Measurements from ENCODE around the gene GLRX3. TPM values are rescaled to one million over a fixed set of nuclear protein-coding genes. Genes with fewer than 3 reads are reported as not detected.
"Not testable (repeated sequence)": the region's sequence is repeated elsewhere in the genome, so short reads cannot be mapped to it uniquely, and the experiment has no call there.

The GLRX3 gene
- 10 to 100 TPM; 53.9 to 76.9 (median 56.3) TPM for total RNA-seq
- 100 to 1,000 TPM in 2 of 3 donors, 10 to 100 TPM in 1; 97.4 to 249 (median 188) TPM for polyA plus RNA-seq
- long read RNA-seq, donor 1, transcript GLRX3-201 (11 exons, 1,302 nt) = major isoform, 37 of 44 reads
- long read RNA-seq, donor 1, partial matches to known transcripts = 2 of 44 reads
- long read RNA-seq, donor 1, other reads (novel, unspliced or antisense) = 5 of 44 reads
- long read RNA-seq, donor 2, transcript GLRX3-201 (11 exons, 1,302 nt) = major isoform, 43 of 69 reads
- long read RNA-seq, donor 2, transcript GLRX3-202 (12 exons, 3,827 nt) = minor isoform, 5 of 69 reads
- long read RNA-seq, donor 2, partial matches to known transcripts = 4 of 69 reads
- long read RNA-seq, donor 2, other reads (novel, unspliced or antisense) = 17 of 69 reads

- Histone ChIP-seq H3K4me1 (peaks cover 35% of the 10 kb centered on the region), H3K27me3 (ENCODE audit: insufficient read depth in 3 of 3, low read length in 2 of 3) (peaks cover 0 to 7% (median 0%) of the 10 kb centered on the region in 3 donors), H3K9me3 (no peaks in the 10 kb centered on the region), H3K36me3 (ENCODE audit: insufficient read depth in 1 of 2, low read depth in 1 of 2) (no peaks in the 10 kb centered on the region), H3K4me3 (peak within 1 kb of the TSS; percentile 100), H3K27ac (peak within 1 kb of the TSS; percentile 91)
- peak; percentile 92 to 93 for DNase-seq
- peak; percentile 96 to 97 (median 96) for ATAC-seq
- WGBS, 3 donors = 0 to 1% (median 1%) methylated on average over 68 to 96 of the region's 96 CpGs
- no peak for TF ChIP-seq CTCF (IDR thresholded peaks at IDR 0.05)
- intact Hi-C loops (cut with DNase I) = loop anchor here in 1 of 2 donors (10.0 kb wide), 1 partner anchor 252 kb away; no protein-coding TSS in a partner anchor
Observed at GRCh38 chr10:130136226-130137089, at the start of gene GLRX3. GLRX3 (plus strand) TSS chr10:130136391; CDS start chr10:130136421, 30 bp downstream.

DNA sequence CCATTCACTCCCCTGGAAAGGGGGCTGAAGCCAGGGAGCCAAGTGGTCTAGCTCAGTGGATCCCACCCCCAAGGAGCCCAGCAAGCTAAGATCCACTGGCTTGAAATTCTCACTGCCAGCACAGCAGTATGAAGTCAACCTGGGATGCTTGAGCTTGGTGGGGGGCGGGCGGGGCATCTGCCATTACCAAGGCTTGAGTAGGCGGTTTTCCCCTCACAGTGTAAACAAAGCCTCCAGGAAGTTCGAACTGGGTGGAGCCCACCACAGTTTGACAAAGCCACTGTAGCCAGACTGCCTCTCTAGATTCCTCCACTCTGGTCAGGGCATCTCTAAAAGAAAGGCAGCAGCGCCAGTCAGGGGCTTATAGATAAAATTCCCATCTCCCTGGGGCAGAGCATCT is 45.6 kb upstream of the GLRX3 start:
- H3K27ac ChIP-seq; DNase-seq; H3K4me1 ChIP-seq; H3K4me3 ChIP-seq; H3K36me3 ChIP-seq (ENCODE audit: insufficient read depth in 1 of 2, low read depth in 1 of 2); ATAC-seq; intact Hi-C loops (cut with DNase I); H3K27me3 ChIP-seq (ENCODE audit: insufficient read depth in 3 of 3, low read length in 2 of 3); H3K9me3 ChIP-seq: not testable (repeated sequence)
- 87 to 95% (median 92%) methylated on average over 5 of the region's 5 CpGs for WGBS, 3 donors

DNA sequence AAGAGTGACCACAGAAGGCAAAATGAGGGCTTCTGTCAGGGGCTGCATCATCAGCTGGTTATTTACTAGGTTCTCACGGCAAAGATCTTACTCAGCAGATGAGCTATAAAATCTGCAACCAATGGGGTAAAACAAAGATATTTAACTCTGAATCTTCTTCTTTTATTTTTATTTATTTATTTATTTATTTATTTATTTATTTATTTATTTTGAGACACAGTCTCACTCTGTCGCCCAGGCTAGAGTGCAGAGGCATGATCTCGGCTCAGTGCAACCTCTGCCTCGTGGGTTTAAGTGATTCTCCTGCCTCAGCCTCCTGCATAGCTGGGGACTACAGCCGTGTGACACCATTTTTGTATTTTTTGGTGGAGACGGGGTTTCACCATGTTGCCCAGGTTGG is 36.8 kb upstream of the GLRX3 start:
- 94 to 96% (median 96%) methylated on average over 6 of the region's 6 CpGs for WGBS, 3 donors
- DNase-seq (no peak), ATAC-seq (no peak)
- intact Hi-C loops (cut with DNase I) = no loop called here
- H3K4me1 ChIP-seq = no peaks in the 10 kb centered on the region
- H3K9me3 ChIP-seq = no peaks in the 10 kb centered on the region
- no peak for TF ChIP-seq CTCF (IDR thresholded peaks at IDR 0.05)
- H3K4me3 ChIP-seq = no peak overlapping the region
- no peak overlapping the region for H3K27ac ChIP-seq
- no peaks in the 10 kb centered on the region for H3K27me3 ChIP-seq (ENCODE audit: insufficient read depth in 3 of 3, low read length in 2 of 3)
- H3K36me3 ChIP-seq (ENCODE audit: insufficient read depth in 1 of 2, low read depth in 1 of 2) = peaks cover 0 to 14% of the 10 kb centered on the region in 2 donors

- 68 to 74% (median 73%) methylated on average over 24 of the region's 24 CpGs for WGBS, 3 donors
- Histone ChIP-seq H3K36me3 (ENCODE audit: insufficient read depth in 1 of 2, low read depth in 1 of 2) (peaks cover 0 to 19% of the 10 kb centered on the region in 2 donors), H3K27me3 (ENCODE audit: insufficient read depth in 3 of 3, low read length in 2 of 3) (no peaks in the 10 kb centered on the region), H3K27ac (no peak overlapping the region), H3K4me3 (no peak overlapping the region), H3K4me1 (peaks cover 10% of the 10 kb centered on the region), H3K9me3 (no peaks in the 10 kb centered on the region)
- TF ChIP-seq CTCF (IDR thresholded peaks at IDR 0.05) = no peak
- intact Hi-C loops (cut with DNase I) = loop anchor here in 1 of 2 donors (5.0 kb wide), 1 partner anchor 133 kb away; no protein-coding TSS in a partner anchor
- DNase-seq (no peak), ATAC-seq (no peak)
Observed at GRCh38 chr10:130105724-130106123, 30.5 kb upstream of the GLRX3 start.

GRCh38 chr10:130108146-130108545 is 28.0 kb upstream of the GLRX3 start:
- 82 to 87% (median 84%) methylated on average over 8 of the region's 8 CpGs for WGBS, 3 donors
- H3K4me3 ChIP-seq; H3K27ac ChIP-seq; H3K27me3 ChIP-seq (ENCODE audit: insufficient read depth in 3 of 3, low read length in 2 of 3); H3K9me3 ChIP-seq; DNase-seq; ATAC-seq: not testable (repeated sequence)
- Histone ChIP-seq H3K4me1 (peaks cover 23% of the 10 kb centered on the region), H3K36me3 (ENCODE audit: insufficient read depth in 1 of 2, low read depth in 1 of 2) (peaks cover 0 to 18% of the 10 kb centered on the region in 2 donors)
- intact Hi-C loops (cut with DNase I) = loop anchor here in 1 of 2 donors (5.0 kb wide), 1 partner anchor 136 kb away; no protein-coding TSS in a partner anchor
